NCI-H526 treated with DMSO at 0.1 percent for 48 hours (cell line): ENCODE measurements around the gene SSTR4.

Source experiments
- DNase-seq: peaks from one replicate; lab custom pipeline; 2025; lab: John Stamatoyannopoulos, UW

SSTR4 gene

DNA sequence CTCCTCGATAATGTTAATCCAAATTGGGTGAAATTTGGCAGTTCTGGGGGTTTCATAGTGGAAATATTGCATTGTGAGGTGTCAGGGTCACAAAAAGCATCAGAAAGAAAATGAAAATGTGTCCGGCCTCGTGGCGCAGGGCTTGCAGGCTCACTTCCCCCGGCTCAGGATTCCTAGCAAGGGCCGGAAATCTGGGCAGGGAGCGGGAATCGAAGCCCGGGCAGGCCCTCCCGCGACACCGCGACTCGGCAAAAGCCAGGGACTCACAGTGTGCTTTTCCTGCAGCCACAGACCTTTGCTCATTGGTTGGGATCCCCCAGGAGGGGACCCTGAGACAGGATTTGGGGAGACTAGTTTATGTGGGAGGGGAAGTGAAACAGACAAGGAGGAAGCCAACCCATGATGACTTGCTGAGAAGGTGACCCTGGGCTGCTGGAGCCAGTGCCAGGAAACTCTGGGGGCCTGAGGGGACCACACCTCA lies 51.9 kb downstream of the SSTR4 start:
- DNase-seq = no peak

DNA sequence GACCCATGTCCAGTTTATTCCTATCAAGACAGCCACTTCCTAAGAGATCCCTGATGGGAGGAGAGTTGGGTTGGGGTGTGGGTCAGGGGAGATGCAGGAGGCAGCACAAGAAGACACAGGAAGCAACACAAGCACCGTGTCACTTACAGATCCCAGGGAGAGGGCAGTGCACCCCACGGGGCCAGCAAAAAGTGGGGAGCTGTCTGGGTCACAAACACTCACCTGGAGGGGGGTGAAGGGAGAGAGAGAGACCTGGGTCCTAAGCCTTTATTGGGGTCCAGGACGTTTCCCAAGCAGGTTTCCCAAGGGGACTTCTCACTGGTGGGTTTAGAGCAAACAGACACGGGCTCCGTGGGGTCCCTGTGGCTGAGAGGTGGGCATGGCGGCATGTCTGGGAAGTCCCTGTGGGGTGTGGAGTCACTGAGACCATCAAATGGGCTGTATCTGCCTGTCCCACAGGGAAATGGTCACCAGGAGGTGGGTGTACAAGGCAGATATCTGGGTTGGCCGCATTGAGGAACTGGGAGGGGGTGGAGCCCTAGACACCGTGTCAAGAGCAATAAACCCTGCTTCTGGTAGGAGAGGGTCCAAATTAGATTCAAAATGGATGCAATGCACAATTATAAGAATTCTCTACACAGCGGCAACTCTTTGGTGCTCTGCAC lies 52.6 kb downstream of the SSTR4 start:
- DNase-seq = no peak
